OCI-LY1 (cell line): ENCODE data around the gene GTF3C5.

Experiments used
- EZH2 ChIP-seq: fragments of 200-600 bp; sonication (generic), shearing (Covaris generic); IDR thresholded peaks from 2 replicates; pipeline ENCODE4 v1.8.0; 2017; ENCODE audit warnings: borderline replicate concordance, mixed run types, mild to moderate bottlenecking, antibody characterized with exemption, low read length, moderate library complexity, mixed read lengths
- TF ChIP-seq, protein P1 (sequence below): fragments of 200-600 bp; sonication (generic), shearing (Covaris generic); IDR thresholded peaks from 2 replicates; pipeline ENCODE4 v1.5.1; 2017; ENCODE audit warnings: mild to moderate bottlenecking, antibody characterized with exemption, low read length, moderate library complexity, mixed read lengths

DNA sequence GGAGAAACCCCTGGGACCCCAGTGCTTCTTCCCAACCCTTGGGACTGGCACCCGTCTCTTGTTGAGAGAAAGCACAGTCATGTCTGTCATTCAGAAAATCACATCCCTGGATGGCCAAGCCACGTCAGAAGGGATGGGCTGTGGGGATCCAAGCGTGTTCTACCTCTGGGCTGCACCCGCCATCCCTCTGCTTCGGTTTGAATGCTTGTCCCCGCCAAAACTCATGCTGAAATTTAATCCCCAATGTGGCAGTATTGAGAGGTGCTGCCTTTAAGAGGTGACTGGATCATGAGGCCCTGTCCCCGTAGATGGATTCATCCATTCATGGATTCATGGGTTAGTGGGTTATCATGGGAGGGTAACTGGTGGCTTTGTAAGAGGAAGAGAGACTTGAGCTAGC lies 58.0 kb downstream of the GTF3C5 start:
- no peak for TF ChIP-seq EZH2
- TF ChIP-seq, protein P1, sequence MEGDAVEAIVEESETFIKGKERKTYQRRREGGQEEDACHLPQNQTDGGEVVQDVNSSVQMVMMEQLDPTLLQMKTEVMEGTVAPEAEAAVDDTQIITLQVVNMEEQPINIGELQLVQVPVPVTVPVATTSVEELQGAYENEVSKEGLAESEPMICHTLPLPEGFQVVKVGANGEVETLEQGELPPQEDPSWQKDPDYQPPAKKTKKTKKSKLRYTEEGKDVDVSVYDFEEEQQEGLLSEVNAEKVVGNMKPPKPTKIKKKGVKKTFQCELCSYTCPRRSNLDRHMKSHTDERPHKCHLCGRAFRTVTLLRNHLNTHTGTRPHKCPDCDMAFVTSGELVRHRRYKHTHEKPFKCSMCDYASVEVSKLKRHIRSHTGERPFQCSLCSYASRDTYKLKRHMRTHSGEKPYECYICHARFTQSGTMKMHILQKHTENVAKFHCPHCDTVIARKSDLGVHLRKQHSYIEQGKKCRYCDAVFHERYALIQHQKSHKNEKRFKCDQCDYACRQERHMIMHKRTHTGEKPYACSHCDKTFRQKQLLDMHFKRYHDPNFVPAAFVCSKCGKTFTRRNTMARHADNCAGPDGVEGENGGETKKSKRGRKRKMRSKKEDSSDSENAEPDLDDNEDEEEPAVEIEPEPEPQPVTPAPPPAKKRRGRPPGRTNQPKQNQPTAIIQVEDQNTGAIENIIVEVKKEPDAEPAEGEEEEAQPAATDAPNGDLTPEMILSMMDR: no peak
